OCI-LY3 (cell line): ENCODE results near the gene VCP.
A peak's percentile ranks its signal among the peaks of the same experiment; 100 is the strongest.

ENCODE experiments used
- H2AFZ ChIP-seq: fragments of 200-600, 300-600 bp; shearing (Covaris generic); 2 replicates; pipeline ENCODE4 v1.6.0; 2014; ENCODE audit warnings: antibody characterized with exemption, low read depth, low read length
- H3K27ac ChIP-seq: fragments of 200-600, 300-600 bp; sonication (generic); 2 replicates; pipeline ENCODE4 v1.5.1; 2014; ENCODE audit warnings: mild to moderate bottlenecking, low read length, moderate library complexity, mixed read lengths
- H3K27me3 ChIP-seq: fragments of 200-600, 300-600 bp; sonication (generic); 2 replicates; pipeline ENCODE4 v1.6.1; 2014; ENCODE audit warnings: low read depth, low read length, mixed read lengths
- H3K36me3 ChIP-seq: fragments of 200-600, 300-600 bp; sonication (generic); replicated peaks from 2 replicates; pipeline ENCODE3; 2014; ENCODE audit warnings: low read depth, low read length, mixed read lengths
- H3K4me1 ChIP-seq: fragments of 300-600, 200-600 bp; sonication (generic); 2 replicates; pipeline ENCODE4 v1.6.1; 2014; ENCODE audit warnings: low read length, mixed read lengths
- H3K4me2 ChIP-seq: fragments of 200-600, 300-600 bp; sonication (generic); 2 replicates; pipeline ENCODE4 v1.6.1; 2014; ENCODE audit warnings: low read length, mixed read lengths
- H3K4me3 ChIP-seq: fragments of 300-600, 200-600 bp; sonication (generic); 2 replicates; pipeline ENCODE4 v1.5.1; 2014; ENCODE audit warnings: antibody characterized with exemption, mild to moderate bottlenecking, low read length, moderate library complexity
- H3K79me2 ChIP-seq: fragments of 300-600, 200-600 bp; shearing (Covaris generic); 2 replicates; pipeline ENCODE4 v1.6.1; 2014; ENCODE audit warnings: mild to moderate bottlenecking, low read length, mixed read lengths
- H3K9ac ChIP-seq: fragments of 300-600, 200-600 bp; shearing (Covaris generic); 2 replicates; pipeline ENCODE4 v1.6.0; 2014; ENCODE audit warnings: mild to moderate bottlenecking, low read length, moderate library complexity
- H3K9me3 ChIP-seq: fragments of 200-600, 300-600 bp; shearing (Covaris generic); 2 replicates; pipeline ENCODE4 v1.6.1; 2014; ENCODE audit warnings: low read length, mixed read lengths; ENCODE audit not compliant: insufficient read depth
- H4K20me1 ChIP-seq: fragments of 200-600, 300-600 bp; sonication (generic); 2 replicates; pipeline ENCODE4 v1.6.1; 2016; ENCODE audit warnings: low read length, mixed read lengths; ENCODE audit not compliant: insufficient read depth
- CTCF ChIP-seq: fragments of 200-600, 300-600 bp; sonication (generic); IDR thresholded peaks from 2 replicates; pipeline ENCODE4 v1.5.1; 2014; ENCODE audit warnings: antibody characterized with exemption, low read length, low read depth
- EZH2phosphoT487 ChIP-seq: fragments of 200-600 bp; shearing (Covaris generic); IDR thresholded peaks from 2 replicates; pipeline ENCODE4 v1.6.1; 2018; ENCODE audit warnings: antibody characterized with exemption, mixed run types, low read depth

The VCP gene

GRCh38 chr9:35054871-35055644 lies 17.4 kb downstream of the VCP start:
- H3K4me3 ChIP-seq = no peak overlapping the region
- H3K27me3 ChIP-seq = no peaks in the 10 kb centered on the region
- H3K79me2 ChIP-seq = no peaks in the 10 kb centered on the region
- no peaks in the 10 kb centered on the region for H3K9me3 ChIP-seq
- H3K4me1 ChIP-seq = no peaks in the 10 kb centered on the region
- H3K9ac ChIP-seq = no peak overlapping the region
- H3K36me3 ChIP-seq = peaks cover 66% of the 10 kb centered on the region
- H2AFZ ChIP-seq = no peak overlapping the region
- no peaks in the 10 kb centered on the region for H4K20me1 ChIP-seq
- H3K27ac ChIP-seq = no peak overlapping the region
- TF ChIP-seq CTCF = no peak
- TF ChIP-seq EZH2phosphoT487 = no peak
- H3K4me2 ChIP-seq = no peak overlapping the region

- Histone ChIP-seq H3K4me2 (no peak overlapping the region), H3K27ac (no peak overlapping the region), H2AFZ (no peak overlapping the region), H3K36me3 (peaks cover 65% of the 10 kb centered on the region), H3K9ac (no peak overlapping the region), H3K4me1 (no peaks in the 10 kb centered on the region), H3K9me3 (no peaks in the 10 kb centered on the region), H3K4me3 (no peak overlapping the region), H3K27me3 (no peaks in the 10 kb centered on the region), H3K79me2 (no peaks in the 10 kb centered on the region), H4K20me1 (no peaks in the 10 kb centered on the region)
- TF ChIP-seq CTCF = no peak
- no peak for TF ChIP-seq EZH2phosphoT487
Observed at GRCh38 chr9:35054185-35054835, 18.1 kb downstream of the VCP start.

- Histone ChIP-seq H3K4me1 (no peaks in the 10 kb centered on the region), H3K9ac (no peak overlapping the region), H3K36me3 (peaks cover 42% of the 10 kb centered on the region), H2AFZ (no peak overlapping the region), H4K20me1 (no peaks in the 10 kb centered on the region), H3K27ac (no peak overlapping the region), H3K27me3 (no peaks in the 10 kb centered on the region), H3K79me2 (no peaks in the 10 kb centered on the region), H3K4me3 (no peak overlapping the region), H3K9me3 (no peaks in the 10 kb centered on the region), H3K4me2 (no peak overlapping the region)
- no peak for TF ChIP-seq EZH2phosphoT487
- TF ChIP-seq CTCF = peak; percentile 71
Observed at GRCh38 chr9:35051069-35051967, 21.1 kb downstream of the VCP start.

GRCh38 chr9:35048511-35048910 lies 23.9 kb downstream of the VCP start:
- H3K4me1 ChIP-seq = no peaks in the 10 kb centered on the region
- H3K9ac ChIP-seq = no peak overlapping the region
- no peaks in the 10 kb centered on the region for H3K27me3 ChIP-seq
- no peak overlapping the region for H3K4me2 ChIP-seq
- no peaks in the 10 kb centered on the region for H3K79me2 ChIP-seq
- no peaks in the 10 kb centered on the region for H3K9me3 ChIP-seq
- H3K27ac ChIP-seq = no peak overlapping the region
- no peak overlapping the region for H3K4me3 ChIP-seq
- no peak overlapping the region for H2AFZ ChIP-seq
- TF ChIP-seq CTCF = no peak
- TF ChIP-seq EZH2phosphoT487 = no peak
- H3K36me3 ChIP-seq = peaks cover 26% of the 10 kb centered on the region
- H4K20me1 ChIP-seq = no peaks in the 10 kb centered on the region
